ENCODE measurements around the gene RAB34.

DNA sequence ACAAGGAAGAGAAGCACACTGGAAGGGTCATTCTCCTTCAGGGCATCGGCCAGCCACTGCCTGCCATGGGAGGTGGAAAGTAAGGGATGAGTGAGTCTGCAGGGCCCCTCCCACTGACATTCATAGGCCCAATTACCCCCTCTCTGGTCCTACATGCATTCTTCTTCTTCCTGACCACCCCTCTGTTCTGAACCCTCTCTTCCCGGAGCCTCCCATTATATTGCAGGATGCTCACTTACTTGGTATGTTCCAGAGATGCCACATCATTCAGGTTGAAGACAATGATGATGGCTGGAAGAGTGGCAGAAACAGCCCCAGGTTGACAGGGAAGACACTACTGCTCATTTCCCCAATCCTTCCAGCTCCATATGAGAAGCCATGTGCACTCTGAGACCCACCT, 2.5 kb downstream of the RAB34 start:
- TF ChIP-seq, protein P1, sequence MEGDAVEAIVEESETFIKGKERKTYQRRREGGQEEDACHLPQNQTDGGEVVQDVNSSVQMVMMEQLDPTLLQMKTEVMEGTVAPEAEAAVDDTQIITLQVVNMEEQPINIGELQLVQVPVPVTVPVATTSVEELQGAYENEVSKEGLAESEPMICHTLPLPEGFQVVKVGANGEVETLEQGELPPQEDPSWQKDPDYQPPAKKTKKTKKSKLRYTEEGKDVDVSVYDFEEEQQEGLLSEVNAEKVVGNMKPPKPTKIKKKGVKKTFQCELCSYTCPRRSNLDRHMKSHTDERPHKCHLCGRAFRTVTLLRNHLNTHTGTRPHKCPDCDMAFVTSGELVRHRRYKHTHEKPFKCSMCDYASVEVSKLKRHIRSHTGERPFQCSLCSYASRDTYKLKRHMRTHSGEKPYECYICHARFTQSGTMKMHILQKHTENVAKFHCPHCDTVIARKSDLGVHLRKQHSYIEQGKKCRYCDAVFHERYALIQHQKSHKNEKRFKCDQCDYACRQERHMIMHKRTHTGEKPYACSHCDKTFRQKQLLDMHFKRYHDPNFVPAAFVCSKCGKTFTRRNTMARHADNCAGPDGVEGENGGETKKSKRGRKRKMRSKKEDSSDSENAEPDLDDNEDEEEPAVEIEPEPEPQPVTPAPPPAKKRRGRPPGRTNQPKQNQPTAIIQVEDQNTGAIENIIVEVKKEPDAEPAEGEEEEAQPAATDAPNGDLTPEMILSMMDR (conservative IDR thresholded peaks at IDR 0.05; ENCODE audit: low read length), result no peak
- no peak for TF ChIP-seq EZH2phosphoT487 (IDR thresholded peaks at IDR 0.05; ENCODE audit: borderline replicate concordance)
